Spleen (tissue), 11 donors: ENCODE measurements around the gene GOLGA1. TPM values are rescaled to one million over a fixed set of nuclear protein-coding genes. Genes with fewer than 3 reads are reported as not detected.

Source experiments
- DNase-seq: peaks from one replicate; pipeline ENCODE4 v3.0.0-alpha.2; 2020
- H3K27ac ChIP-seq, 8 donors: fragments of 200-600 bp; sonication (generic) in 7 of 8; 1 replicate in 4 of 8; 2 replicates in 4 of 8; pipeline versions ENCODE4 v1.5.0 to v1.8.0; 2016 to 2021; ENCODE audit warnings: inconsistent platforms in 4 of 8, mild to moderate bottlenecking in 4 of 8, moderate library complexity in 1 of 8
- H3K27me3 ChIP-seq, 7 donors: fragments of 200-600 bp; sonication (generic) in 6 of 7; replicated peaks in 1 of 7; 1 replicate in 4 of 7; 2 replicates in 3 of 7; pipeline versions ENCODE4 v1.5.0 to v1.8.0; 2016 to 2021; ENCODE audit warnings: inconsistent platforms in 3 of 7, mild to moderate bottlenecking in 1 of 7
- H3K36me3 ChIP-seq, 6 donors: fragments of 200-600 bp; sonication (generic) in 5 of 6; 1 replicate in 4 of 6; 2 replicates in 2 of 6; pipeline versions ENCODE4 v1.5.0 to v1.8.0; 2016 to 2021; ENCODE audit warnings: inconsistent platforms in 2 of 6
- H3K4me1 ChIP-seq, 6 donors: fragments of 200-600 bp; sonication (generic) in 5 of 6; 1 replicate in 3 of 6; 2 replicates in 3 of 6; pipeline versions ENCODE4 v1.5.0 to v1.8.0; 2016 to 2021; ENCODE audit warnings: inconsistent platforms in 3 of 6
- H3K4me3 ChIP-seq, 8 donors: fragments of 200-600 bp; sonication (generic) in 7 of 8; 1 replicate in 4 of 8; 2 replicates in 4 of 8; pipeline versions ENCODE4 v1.5.0 to v1.8.0; 2016 to 2021; ENCODE audit warnings: inconsistent platforms in 4 of 8, mild to moderate bottlenecking in 4 of 8, moderate library complexity in 2 of 8
- H3K9me3 ChIP-seq, 8 donors: fragments of 200-600 bp; sonication (generic) in 7 of 8; 1 replicate in 4 of 8; 2 replicates in 4 of 8; pipeline versions ENCODE4 v1.5.0 to v1.8.0; 2016 to 2021; ENCODE audit warnings: inconsistent platforms in 4 of 8
- POLR2A ChIP-seq, 3 donors: fragments of 450-650 bp; IDR thresholded peaks; one replicate each; pipeline ENCODE4 v1.5.1; 2017; ENCODE audit warnings: antibody characterized with exemption in 3 of 3, mild to moderate bottlenecking in 1 of 3
- POLR2AphosphoS5 ChIP-seq, 3 donors: sonication (generic); formaldehyde crosslinking; IDR thresholded peaks; one replicate each; pipeline ENCODE4 v1.5.1; 2017; ENCODE audit warnings: antibody characterized with exemption in 3 of 3
- WGBS, 5 donors: extraction: QIAGEN DNeasy Blood & Tissue Kit in 3 of 5; methylation state at CpG; one replicate each; pipeline versions ENCODE4 v1.1.5 to v1.1.7; 2013 to 2018; 5-methylcytosine and 5-hydroxymethylcytosine counted together
- intact Hi-C: fragments of 100-400 bp; cut with DNase I; formaldehyde crosslinking; loops from one replicate; pipeline ENCODE4 v1.15.0; 2023; ENCODE audit warnings: low total_unique reads
- polyA plus RNA-seq, 3 donors: library from polyadenylated mRNA; stranded (reverse); fragments of 200-250 nt; gene quantifications; one replicate each; pipeline ENCODE4 v1.2.1, GENCODE V29; 2013
- total RNA-seq, 7 donors: library from RNA; depleted of rRNA in 3 of 7; stranded (reverse); fragments of >200 nt in 3 of 7; fragmentation: NEBNext Ultra II Directional in 4 of 7; extraction: Animal tissue kit (Norgen Biotek cat#: 25700) in 4 of 7; gene quantifications; one replicate each; pipeline versions ENCODE4 v1.1.0 to v1.2.1, GENCODE V29; 2016 to 2021
- TF ChIP-seq, protein P1 (sequence below), 11 experiments: fragments of 200-600 bp in 7 of 11; fragments of 450-650 bp in 4 of 11; sonication (generic) in 4 of 11; IDR thresholded peaks in 8 of 11; conservative IDR thresholded peaks in 3 of 11; 1 replicate in 7 of 11; 2 replicates in 4 of 11; pipeline versions ENCODE4 v1.4.0 to v1.8.0; 2016 to 2021; ENCODE audit warnings: antibody characterized with exemption in 11 of 11, inconsistent platforms in 4 of 11, mild to moderate bottlenecking in 1 of 11
- donor health status: healthy with polysubstance abuse.
- donor health status: DM: no; HTN: no; CAD: no; lungs with moderate emphysema.
- donor health status: DM: no; HTN: no; CAD: no.
- donor health status: Bipolar disorder and iron deficiency.
- donor health status: healthy.
- donor health status: DM: no; HTN: no; CAD: no.
- donor health status: DM: yes; HTN: yes; CAD: no.

Gene GOLGA1
- total and polyA plus RNA-seq, 10 donors, result 4.7 to 30.5 (median 22.9) TPM

DNA sequence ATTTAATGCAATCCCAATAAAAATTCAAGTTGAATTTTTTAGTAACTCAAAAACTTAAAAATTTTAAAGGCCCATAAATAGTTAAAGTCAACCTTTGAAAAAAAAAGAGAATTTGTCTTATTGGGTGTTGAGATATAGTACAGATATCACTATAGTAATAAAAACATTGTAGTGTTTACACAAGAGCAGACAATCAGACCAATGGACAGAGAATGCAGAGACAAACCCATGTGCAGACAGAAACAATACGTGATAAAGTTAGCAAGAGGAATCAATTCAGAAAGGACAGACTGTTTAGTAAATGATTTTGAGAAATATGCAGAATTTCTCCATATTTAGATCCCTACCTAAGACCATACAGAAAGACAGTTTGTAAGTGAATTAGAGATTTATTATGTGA, 33.9 kb downstream of the GOLGA1 start:
- TF ChIP-seq POLR2A (IDR thresholded peaks at IDR 0.05) (no peak), POLR2AphosphoS5 (IDR thresholded peaks at IDR 0.05) (no peak)
- TF ChIP-seq, protein P1, sequence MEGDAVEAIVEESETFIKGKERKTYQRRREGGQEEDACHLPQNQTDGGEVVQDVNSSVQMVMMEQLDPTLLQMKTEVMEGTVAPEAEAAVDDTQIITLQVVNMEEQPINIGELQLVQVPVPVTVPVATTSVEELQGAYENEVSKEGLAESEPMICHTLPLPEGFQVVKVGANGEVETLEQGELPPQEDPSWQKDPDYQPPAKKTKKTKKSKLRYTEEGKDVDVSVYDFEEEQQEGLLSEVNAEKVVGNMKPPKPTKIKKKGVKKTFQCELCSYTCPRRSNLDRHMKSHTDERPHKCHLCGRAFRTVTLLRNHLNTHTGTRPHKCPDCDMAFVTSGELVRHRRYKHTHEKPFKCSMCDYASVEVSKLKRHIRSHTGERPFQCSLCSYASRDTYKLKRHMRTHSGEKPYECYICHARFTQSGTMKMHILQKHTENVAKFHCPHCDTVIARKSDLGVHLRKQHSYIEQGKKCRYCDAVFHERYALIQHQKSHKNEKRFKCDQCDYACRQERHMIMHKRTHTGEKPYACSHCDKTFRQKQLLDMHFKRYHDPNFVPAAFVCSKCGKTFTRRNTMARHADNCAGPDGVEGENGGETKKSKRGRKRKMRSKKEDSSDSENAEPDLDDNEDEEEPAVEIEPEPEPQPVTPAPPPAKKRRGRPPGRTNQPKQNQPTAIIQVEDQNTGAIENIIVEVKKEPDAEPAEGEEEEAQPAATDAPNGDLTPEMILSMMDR (IDR thresholded peaks at IDR 0.05 in 8 of 11, conservative IDR thresholded peaks at IDR 0.05 in 3 of 11), result no peak
- 82 to 97% (median 94%) methylated on average over 1 of the region's 1 CpG for WGBS, 5 donors
- H3K4me1 ChIP-seq, result no peaks in the 10 kb centered on the region
- no peak for DNase-seq
- H3K9me3 ChIP-seq, result no peaks in the 10 kb centered on the region
- no peak overlapping the region for H3K4me3 ChIP-seq
- H3K27ac ChIP-seq, result no peak overlapping the region
- intact Hi-C loops, result no loop called here
- no peaks in the 10 kb centered on the region for H3K27me3 ChIP-seq
- H3K36me3 ChIP-seq, result peaks cover 0 to 100% (median 38%) of the 10 kb centered on the region in 6 donors

DNA sequence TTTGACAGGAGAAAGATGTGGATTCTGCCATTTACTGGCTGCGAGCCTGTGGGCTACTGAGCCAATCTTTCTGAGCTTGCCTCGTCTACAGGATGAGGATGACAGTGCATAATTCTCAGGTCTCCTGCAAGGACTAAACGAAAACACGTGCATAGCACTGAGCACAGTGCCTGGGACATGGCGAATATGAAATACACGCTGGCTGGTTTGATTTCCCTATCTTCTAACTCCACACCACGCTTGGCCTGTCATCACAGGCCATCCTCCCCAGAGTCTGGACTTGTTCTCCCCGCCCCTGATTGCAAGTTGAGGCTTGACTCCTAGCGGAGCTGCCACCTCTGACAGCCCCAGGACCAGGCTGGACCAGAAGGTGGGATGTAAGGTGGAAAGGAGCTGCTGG, 41.0 kb downstream of the GOLGA1 start:
- H3K27ac ChIP-seq, result no peak overlapping the region
- no peaks in the 10 kb centered on the region for H3K27me3 ChIP-seq
- TF ChIP-seq POLR2AphosphoS5 (IDR thresholded peaks at IDR 0.05) (no peak), POLR2A (IDR thresholded peaks at IDR 0.05) (no peak)
- TF ChIP-seq, protein P1 (IDR thresholded peaks at IDR 0.05 in 8 of 11, conservative IDR thresholded peaks at IDR 0.05 in 3 of 11), result no peak
- no peak for DNase-seq
- WGBS, 5 donors, result 86 to 94% (median 92%) methylated on average over 8 to 9 of the region's 9 CpGs
- no peaks in the 10 kb centered on the region for H3K9me3 ChIP-seq
- no peaks in the 10 kb centered on the region for H3K4me1 ChIP-seq
- intact Hi-C loops, result no loop called here
- no peak overlapping the region for H3K4me3 ChIP-seq
- peaks cover 0 to 93% (median 44%) of the 10 kb centered on the region in 6 donors for H3K36me3 ChIP-seq

DNA sequence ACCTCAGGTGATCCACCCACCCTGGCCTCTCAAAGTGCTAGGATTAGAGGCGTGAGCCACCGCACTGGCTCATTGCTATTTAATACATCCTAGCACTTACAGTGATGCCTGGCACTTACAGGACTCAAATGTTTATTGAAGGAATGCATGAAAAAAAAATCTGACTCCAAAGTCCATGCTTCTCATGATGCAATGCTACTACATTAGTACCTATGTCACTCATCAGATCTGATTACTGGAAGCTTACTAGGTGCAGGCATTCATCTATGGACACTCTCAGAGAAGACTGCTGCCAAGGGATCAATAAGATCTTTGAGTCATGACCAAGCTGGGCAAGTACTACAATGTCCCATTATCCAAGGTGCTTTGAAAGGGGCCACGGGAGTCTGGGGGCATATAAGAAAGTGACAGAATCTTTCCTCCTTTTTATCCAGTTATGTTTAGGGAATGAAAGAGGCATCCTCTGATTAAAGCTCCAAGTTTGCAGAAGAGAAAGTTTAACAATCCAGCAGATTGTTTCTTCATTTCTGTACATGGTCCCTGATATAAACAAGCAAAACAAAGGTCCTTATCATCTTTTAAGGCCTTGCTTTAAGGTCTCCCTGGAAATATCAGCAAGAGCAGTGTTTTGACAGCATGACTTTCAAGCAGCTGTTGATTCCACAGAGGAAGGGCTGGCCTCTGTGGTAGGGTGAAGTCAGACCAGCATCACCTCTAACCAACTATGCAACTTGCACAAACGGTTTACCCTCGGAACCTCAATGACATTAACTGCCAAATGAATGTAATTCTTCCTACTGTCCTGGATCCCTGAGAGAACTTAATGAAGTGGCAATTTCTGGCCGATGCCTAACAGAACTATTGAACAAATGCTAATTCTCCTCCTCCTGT, 43.1 kb downstream of the GOLGA1 start:
- intact Hi-C loops, result no loop called here
- WGBS, 5 donors, result 86 to 95% (median 94%) methylated on average over 6 of the region's 6 CpGs
- H3K27ac ChIP-seq, result no peak overlapping the region
- DNase-seq, result no peak
- H3K9me3 ChIP-seq, result no peaks in the 10 kb centered on the region
- H3K27me3 ChIP-seq, result no peaks in the 10 kb centered on the region
- H3K36me3 ChIP-seq, result peaks cover 0 to 92% (median 55%) of the 10 kb centered on the region in 6 donors
- TF ChIP-seq POLR2AphosphoS5 (IDR thresholded peaks at IDR 0.05) (no peak), POLR2A (IDR thresholded peaks at IDR 0.05) (no peak)
- TF ChIP-seq, protein P1 (IDR thresholded peaks at IDR 0.05 in 8 of 11, conservative IDR thresholded peaks at IDR 0.05 in 3 of 11), result no peak
- no peaks in the 10 kb centered on the region for H3K4me1 ChIP-seq
- no peak overlapping the region for H3K4me3 ChIP-seq

DNA sequence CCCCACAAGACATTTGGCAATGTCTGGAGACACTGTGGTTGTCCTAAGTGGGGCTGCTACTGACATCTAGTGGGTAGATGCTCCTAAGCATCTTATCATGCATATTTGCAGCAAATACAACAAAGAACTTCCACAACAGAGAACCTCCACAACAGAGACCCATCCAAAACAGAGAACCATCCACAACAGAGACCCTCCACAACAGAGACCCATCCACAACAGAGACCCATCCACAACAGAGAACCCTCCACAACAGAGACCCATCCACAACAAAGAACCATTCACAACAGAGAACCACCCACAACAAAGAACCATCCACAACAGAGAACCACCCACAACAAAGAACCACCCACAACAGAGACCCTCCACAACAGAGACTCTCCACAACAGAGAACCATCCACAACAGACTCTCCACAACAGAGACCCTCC, 46.1 kb downstream of the GOLGA1 start:
- intact Hi-C loops, result no loop called here
- no peaks in the 10 kb centered on the region for H3K27me3 ChIP-seq
- no peak for DNase-seq
- TF ChIP-seq, protein P1 (IDR thresholded peaks at IDR 0.05 in 8 of 11, conservative IDR thresholded peaks at IDR 0.05 in 3 of 11), result peak in 9 of 11 experiments; percentile 15 to 56 (median 39)
- TF ChIP-seq POLR2A (IDR thresholded peaks at IDR 0.05), result no peak
- H3K36me3 ChIP-seq, result peaks cover 0 to 92% (median 72%) of the 10 kb centered on the region in 6 donors
- no peak overlapping the region for H3K27ac ChIP-seq
- no peaks in the 10 kb centered on the region for H3K4me1 ChIP-seq
- no peak overlapping the region for H3K4me3 ChIP-seq
- H3K9me3 ChIP-seq, result no peaks in the 10 kb centered on the region
